HepG2 (cell line): ENCODE data around the gene FXR2. TPM values are rescaled to one million over a fixed set of nuclear protein-coding genes. Genes with fewer than 3 reads are reported as not detected.

Experiments
- BORCS8-MEF2B ChIP-seq: sonication (generic); formaldehyde crosslinking; IDR thresholded peaks from 2 replicates; pipeline ENCODE4 v1.8.0; 2022; ENCODE audit warnings: mild to moderate bottlenecking, missing genetic modification reagents
- FOXJ3 ChIP-seq: sonication (generic); formaldehyde crosslinking; IDR thresholded peaks from 2 replicates; pipeline ENCODE4 v1.4.0; 2020; ENCODE audit warnings: missing genetic modification reagents, mild to moderate bottlenecking, borderline replicate concordance
- FOXP4 ChIP-seq: sonication (generic); formaldehyde crosslinking; IDR thresholded peaks from 2 replicates; pipeline ENCODE4 v1.4.0; 2020; ENCODE audit warnings: missing genetic modification reagents
- KAT8 ChIP-seq: IDR thresholded peaks from 2 replicates; pipeline ENCODE4 v1.6.1; 2016; ENCODE audit warnings: missing genetic modification reagents, missing compliant biosample characterization
- KLF11 ChIP-seq: IDR thresholded peaks from 2 replicates; pipeline ENCODE4 v1.6.1; 2016; ENCODE audit warnings: missing compliant biosample characterization
- KLF16 ChIP-seq, 2 experiments: sonication (generic) in 1 of 2; formaldehyde crosslinking in 1 of 2; IDR thresholded peaks; 2 replicates each; pipeline versions ENCODE4 v1.6.1 to v1.8.0; 2016 to 2023; ENCODE audit warnings: missing genetic modification reagents in 2 of 2, missing compliant biosample characterization in 1 of 2
- KLF6 ChIP-seq: IDR thresholded peaks from 2 replicates; pipeline ENCODE4 v1.8.0; 2016; ENCODE audit warnings: missing biosample characterization, missing genetic modification reagents
- MAF1 ChIP-seq: sonication (generic); formaldehyde crosslinking; IDR thresholded peaks from 2 replicates; pipeline ENCODE4 v1.5.0; 2020; ENCODE audit warnings: missing genetic modification reagents, borderline replicate concordance
- MAZ ChIP-seq, 2 experiments: sonication (generic) in 1 of 2; formaldehyde crosslinking in 1 of 2; IDR thresholded peaks; 2 replicates each; pipeline versions ENCODE4 v1.5.0 to v1.6.1; 2012 to 2020; ENCODE audit warnings: low read depth in 2 of 2, mild to moderate bottlenecking in 2 of 2, borderline replicate concordance in 1 of 2, improper control_type of control experiment in 1 of 2, low read length in 1 of 2, missing genetic modification reagents in 1 of 2, moderate library complexity in 1 of 2
- MED1 ChIP-seq: sonication (generic); formaldehyde crosslinking; IDR thresholded peaks from 2 replicates; pipeline ENCODE4 v1.4.0; 2020; ENCODE audit warnings: missing genetic modification reagents
- NR2C2 ChIP-seq: sonication (generic); formaldehyde crosslinking; IDR thresholded peaks from 2 replicates; pipeline ENCODE4 v1.4.0; 2020; ENCODE audit warnings: missing genetic modification reagents, mild to moderate bottlenecking, moderate library complexity, borderline replicate concordance
- PHF20 ChIP-seq: sonication (generic); formaldehyde crosslinking; IDR thresholded peaks from 2 replicates; pipeline ENCODE4 v1.5.0; 2020; ENCODE audit warnings: mild to moderate bottlenecking, missing genetic modification reagents
- ZBTB26 ChIP-seq: IDR thresholded peaks from 2 replicates; pipeline ENCODE4 v1.6.1; 2016; ENCODE audit warnings: missing compliant biosample characterization, missing genetic modification reagents, borderline replicate concordance
- ZC3H13 ChIP-seq: sonication (generic); formaldehyde crosslinking; IDR thresholded peaks from 2 replicates; pipeline ENCODE4 v1.8.1; 2023; ENCODE audit warnings: mild to moderate bottlenecking, missing genetic modification reagents, moderate library complexity
- ZFP90 ChIP-seq: sonication (generic); formaldehyde crosslinking; IDR thresholded peaks from 2 replicates; pipeline ENCODE4 v1.8.0; 2022; ENCODE audit warnings: missing genetic modification reagents, mild to moderate bottlenecking, inconsistent platforms, borderline replicate concordance
- ZNF263 ChIP-seq: sonication (generic); formaldehyde crosslinking; IDR thresholded peaks from 2 replicates; pipeline ENCODE4 v1.4.0; 2020; ENCODE audit warnings: missing genetic modification reagents
- ZNF281 ChIP-seq: sonication (generic); formaldehyde crosslinking; IDR thresholded peaks from 2 replicates; pipeline ENCODE4 v1.4.0; 2020; ENCODE audit warnings: missing genetic modification reagents, borderline replicate concordance
- ZZZ3 ChIP-seq: sonication (generic); formaldehyde crosslinking; IDR thresholded peaks from 2 replicates; pipeline ENCODE4 v1.4.0; 2020; ENCODE audit warnings: missing genetic modification reagents, mild to moderate bottlenecking, borderline replicate concordance
- polyA plus RNA-seq, 8 experiments: library from polyadenylated mRNA; depleted of rRNA in 3 of 8; stranded (reverse) in 7 of 8; unstranded in 1 of 8; fragments of >200 nt; fragmentation: Illumina TruSeq in 4 of 8; extraction: Trizol in 4 of 8; gene quantifications; 2 replicates each; pipeline versions ENCODE4 v1.2.1 to v1.2.3, GENCODE V29; 2011 to 2016; ENCODE audit warnings: low read depth in 4 of 8, missing spikeins in 1 of 8, mixed read lengths in 1 of 8; ENCODE audit not compliant: insufficient read depth in 1 of 8
- total RNA-seq, 5 experiments: library from RNA; depleted of rRNA; stranded (reverse); fragments of >200 nt; fragmentation: Illumina TruSeq; extraction: Trizol; gene quantifications; 2 replicates each; pipeline ENCODE4 v1.2.3, GENCODE V29; 2016; ENCODE audit warnings: low read depth in 1 of 5
- TF ChIP-seq, protein P1 (sequence below): sonication (generic); formaldehyde crosslinking; IDR thresholded peaks from 2 replicates; pipeline ENCODE4 v1.4.0; 2020; ENCODE audit warnings: low read depth, missing genetic modification reagents
- TF ChIP-seq, protein P2 (sequence below): IDR thresholded peaks from 2 replicates; pipeline ENCODE4 v1.6.1; 2012; ENCODE audit warnings: inconsistent platforms

The FXR2 gene
- total and polyA plus RNA-seq, 2 of the 13 experiments (the other 11 are each of a cell fraction or from before 2014, with no cell fraction given): 20.9 to 24.4 TPM

GRCh38 chr17:7572338-7572587 is 42.4 kb downstream of the FXR2 start (continued):
- TF ChIP-seq, protein P1, sequence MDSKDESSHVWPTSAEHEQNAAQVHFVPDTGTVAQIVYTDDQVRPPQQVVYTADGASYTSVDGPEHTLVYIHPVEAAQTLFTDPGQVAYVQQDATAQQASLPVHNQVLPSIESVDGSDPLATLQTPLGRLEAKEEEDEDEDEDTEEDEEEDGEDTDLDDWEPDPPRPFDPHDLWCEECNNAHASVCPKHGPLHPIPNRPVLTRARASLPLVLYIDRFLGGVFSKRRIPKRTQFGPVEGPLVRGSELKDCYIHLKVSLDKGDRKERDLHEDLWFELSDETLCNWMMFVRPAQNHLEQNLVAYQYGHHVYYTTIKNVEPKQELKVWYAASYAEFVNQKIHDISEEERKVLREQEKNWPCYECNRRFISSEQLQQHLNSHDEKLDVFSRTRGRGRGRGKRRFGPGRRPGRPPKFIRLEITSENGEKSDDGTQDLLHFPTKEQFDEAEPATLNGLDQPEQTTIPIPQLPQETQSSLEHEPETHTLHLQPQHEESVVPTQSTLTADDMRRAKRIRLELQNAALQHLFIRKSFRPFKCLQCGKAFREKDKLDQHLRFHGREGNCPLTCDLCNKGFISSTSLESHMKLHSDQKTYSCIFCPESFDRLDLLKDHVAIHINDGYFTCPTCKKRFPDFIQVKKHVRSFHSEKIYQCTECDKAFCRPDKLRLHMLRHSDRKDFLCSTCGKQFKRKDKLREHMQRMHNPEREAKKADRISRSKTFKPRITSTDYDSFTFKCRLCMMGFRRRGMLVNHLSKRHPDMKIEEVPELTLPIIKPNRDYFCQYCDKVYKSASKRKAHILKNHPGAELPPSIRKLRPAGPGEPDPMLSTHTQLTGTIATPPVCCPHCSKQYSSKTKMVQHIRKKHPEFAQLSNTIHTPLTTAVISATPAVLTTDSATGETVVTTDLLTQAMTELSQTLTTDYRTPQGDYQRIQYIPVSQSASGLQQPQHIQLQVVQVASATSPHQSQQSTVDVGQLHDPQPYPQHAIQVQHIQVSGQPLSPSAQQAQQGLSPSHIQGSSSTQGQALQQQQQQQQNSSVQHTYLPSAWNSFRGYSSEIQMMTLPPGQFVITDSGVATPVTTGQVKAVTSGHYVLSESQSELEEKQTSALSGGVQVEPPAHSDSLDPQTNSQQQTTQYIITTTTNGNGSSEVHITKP: peak; percentile 74; the same call in 1 of the 2 replicates
- TF ChIP-seq KLF11 (CRISPR knock-in tag) (peak; percentile 95), BORCS8-MEF2B (peak; percentile 68; the same call in 1 of the 2 replicates), ZZZ3 (CRISPR knock-in tag) (peak; percentile 85; the same call in 1 of the 2 replicates), FOXP4 (0 out of 2 replicates have a peak, but pooled peaks have one; percentile 52), MAZ (IDR thresholded peaks at IDR 0.05; ENCODE audit: borderline replicate concordance, low read depth, low read length) (no peak), MAZ (CRISPR knock-in tag; IDR thresholded peaks at IDR 0.05; ENCODE audit: low read depth) (peak; percentile 94), ZBTB26 (CRISPR knock-in tag) (peak; percentile 53; the same call in 1 of the 2 replicates), MAF1 (CRISPR knock-in tag) (0 out of 2 replicates have a peak, but pooled peaks have one; percentile 26), ZNF263 (0 out of 2 replicates have a peak, but pooled peaks have one; percentile 54), KLF16 (CRISPR knock-in tag; IDR thresholded peaks at IDR 0.05) (peak in 1 of 2 experiments; percentile 75; a peak in 1 of 4 replicates), NR2C2 (CRISPR knock-in tag) (peak; percentile 80), KAT8 (peak; percentile 97), MED1 (CRISPR knock-in tag) (peak; percentile 76), ZC3H13 (CRISPR knock-in tag) (0 out of 2 replicates have a peak, but pooled peaks have one; percentile 75), FOXJ3 (CRISPR knock-in tag) (peak; percentile 41; the same call in 1 of the 2 replicates), ZFP90 (CRISPR knock-in tag) (peak; percentile 52), ZNF281 (no peak), KLF6 (peak; percentile 91), PHF20 (CRISPR knock-in tag) (peak; percentile 94)
- TF ChIP-seq, protein P2, sequence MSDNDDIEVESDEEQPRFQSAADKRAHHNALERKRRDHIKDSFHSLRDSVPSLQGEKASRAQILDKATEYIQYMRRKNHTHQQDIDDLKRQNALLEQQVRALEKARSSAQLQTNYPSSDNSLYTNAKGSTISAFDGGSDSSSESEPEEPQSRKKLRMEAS: peak; percentile 100
